Muscle layer of colon (tissue), 2 donors: Measurements from ENCODE around the gene PROSER2.

Source experiments
- H3K27ac ChIP-seq: one replicate; pipeline ENCODE4 v1.7.0; 2013; ENCODE audit warnings: low read depth, mild to moderate bottlenecking, low read length, moderate library complexity
- H3K27me3 ChIP-seq, 2 donors: one replicate each; pipeline ENCODE4 v1.7.0; 2013; ENCODE audit warnings: low read length in 2 of 2, mild to moderate bottlenecking in 2 of 2; ENCODE audit not compliant: insufficient read depth in 2 of 2, control insufficient read depth in 1 of 2
- H3K36me3 ChIP-seq: one replicate; pipeline ENCODE4 v1.7.0; 2013; ENCODE audit warnings: mild to moderate bottlenecking, low read length; ENCODE audit not compliant: insufficient read depth
- H3K4me1 ChIP-seq: one replicate; pipeline ENCODE4 v1.7.0; 2013; ENCODE audit warnings: mild to moderate bottlenecking, low read length; ENCODE audit not compliant: insufficient read depth
- H3K4me3 ChIP-seq, 2 donors: one replicate each; pipeline ENCODE4 v1.7.0; 2013; ENCODE audit warnings: low read length in 2 of 2, low read depth in 1 of 2, mild to moderate bottlenecking in 1 of 2, moderate library complexity in 1 of 2
- H3K9ac ChIP-seq: one replicate; pipeline ENCODE4 v1.7.0; 2013; ENCODE audit warnings: low read length
- H3K9me3 ChIP-seq: one replicate; pipeline ENCODE4 v1.7.0; 2013; ENCODE audit warnings: mild to moderate bottlenecking, low read length
- donor health status: abdominal sarcoma.
- donor health status: Adenocarcinoma of cecum.

The PROSER2 gene

GRCh38 chr10:11793762-11794479 lies 29.2 kb upstream of the PROSER2 start:
- Histone ChIP-seq H3K36me3 (no peaks in the 10 kb centered on the region), H3K4me1 (no peaks in the 10 kb centered on the region), H3K27ac (no peak overlapping the region)

GRCh38 chr10:11794566-11794965 lies 28.6 kb upstream of the PROSER2 start:
- Histone ChIP-seq H3K27ac (no peak overlapping the region), H3K9ac (no peak overlapping the region), H3K9me3 (no peaks in the 10 kb centered on the region), H3K4me3 (no peak overlapping the region), H3K4me1 (no peaks in the 10 kb centered on the region), H3K36me3 (no peaks in the 10 kb centered on the region), H3K27me3 (no peaks in the 10 kb centered on the region)

More at GRCh38 chr10:11793762-11794479, 29.2 kb upstream of the PROSER2 start:
- Histone ChIP-seq H3K9me3 (no peaks in the 10 kb centered on the region), H3K27me3 (no peaks in the 10 kb centered on the region), H3K4me3 (no peak overlapping the region), H3K9ac (no peak overlapping the region)

GRCh38 chr10:11795101-11795920 lies 27.8 kb upstream of the PROSER2 start:
- Histone ChIP-seq H3K4me1 (no peaks in the 10 kb centered on the region), H3K27ac (no peak overlapping the region), H3K36me3 (no peaks in the 10 kb centered on the region), H3K9ac (no peak overlapping the region), H3K27me3 (no peaks in the 10 kb centered on the region), H3K4me3 (no peak overlapping the region), H3K9me3 (no peaks in the 10 kb centered on the region)

GRCh38 chr10:11796474-11796873 lies 26.7 kb upstream of the PROSER2 start:
- Histone ChIP-seq H3K9me3 (no peaks in the 10 kb centered on the region), H3K36me3 (no peaks in the 10 kb centered on the region)

GRCh38 chr10:11797281-11797680 lies 25.9 kb upstream of the PROSER2 start:
- Histone ChIP-seq H3K27ac (no peak overlapping the region), H3K9me3 (no peaks in the 10 kb centered on the region), H3K4me1 (no peaks in the 10 kb centered on the region), H3K27me3 (no peaks in the 10 kb centered on the region), H3K36me3 (no peaks in the 10 kb centered on the region), H3K4me3 (no peak overlapping the region), H3K9ac (no peak overlapping the region)

More at GRCh38 chr10:11796474-11796873, 26.7 kb upstream of the PROSER2 start:
- no peaks in the 10 kb centered on the region for H3K27me3 ChIP-seq
- no peak overlapping the region for H3K27ac ChIP-seq
- no peak overlapping the region for H3K4me3 ChIP-seq
- H3K4me1 ChIP-seq, result no peaks in the 10 kb centered on the region
- H3K9ac ChIP-seq, result no peak overlapping the region

GRCh38 chr10:11797847-11798633 lies 25.1 kb upstream of the PROSER2 start:
- no peaks in the 10 kb centered on the region for H3K36me3 ChIP-seq
- no peak overlapping the region for H3K4me3 ChIP-seq
- H3K27me3 ChIP-seq, result no peaks in the 10 kb centered on the region
- no peaks in the 10 kb centered on the region for H3K9me3 ChIP-seq
- H3K27ac ChIP-seq, result no peak overlapping the region
- no peaks in the 10 kb centered on the region for H3K4me1 ChIP-seq
- H3K9ac ChIP-seq, result no peak overlapping the region

- no peaks in the 10 kb centered on the region for H3K4me1 ChIP-seq
- no peak overlapping the region for H3K4me3 ChIP-seq
- H3K36me3 ChIP-seq, result no peaks in the 10 kb centered on the region
- no peak overlapping the region for H3K27ac ChIP-seq
- no peaks in the 10 kb centered on the region for H3K27me3 ChIP-seq
- no peak overlapping the region for H3K9ac ChIP-seq
- H3K9me3 ChIP-seq, result no peaks in the 10 kb centered on the region
These were observed 24.1 kb upstream of the PROSER2 start for GRCh38 chr10:11798845-11799735.

- Histone ChIP-seq H3K4me1 (no peaks in the 10 kb centered on the region), H3K9ac (no peak overlapping the region), H3K4me3 (no peak overlapping the region), H3K27ac (no peak overlapping the region), H3K36me3 (no peaks in the 10 kb centered on the region), H3K27me3 (no peaks in the 10 kb centered on the region), H3K9me3 (no peaks in the 10 kb centered on the region)
These were observed 23.4 kb upstream of the PROSER2 start for GRCh38 chr10:11799736-11800080.

GRCh38 chr10:11804336-11804735 lies 18.8 kb upstream of the PROSER2 start:
- H3K27ac ChIP-seq, result no peak overlapping the region
- H3K9me3 ChIP-seq, result no peaks in the 10 kb centered on the region
- H3K4me3 ChIP-seq, result no peak overlapping the region
- no peaks in the 10 kb centered on the region for H3K27me3 ChIP-seq
- no peak overlapping the region for H3K9ac ChIP-seq
- no peaks in the 10 kb centered on the region for H3K4me1 ChIP-seq
- no peaks in the 10 kb centered on the region for H3K36me3 ChIP-seq

GRCh38 chr10:11805792-11806191 lies 17.4 kb upstream of the PROSER2 start:
- Histone ChIP-seq H3K36me3 (no peaks in the 10 kb centered on the region), H3K27ac (no peak overlapping the region), H3K27me3 (no peaks in the 10 kb centered on the region), H3K9me3 (no peaks in the 10 kb centered on the region), H3K4me3 (no peak overlapping the region), H3K9ac (no peak overlapping the region), H3K4me1 (no peaks in the 10 kb centered on the region)
